CD4-positive, alpha-beta T cell treated with Interleukin-10 for 1 hour (primary cell): ENCODE data around the gene RFPL3.
"Not testable (repeated sequence)": the region's sequence is repeated elsewhere in the genome, so short reads cannot be mapped to it uniquely, and the experiment has no call there.

Experiments used
- DNase-seq: peaks from one replicate; pipeline ENCODE4 v3.0.0-alpha.2; 2020

RFPL3 gene

DNA sequence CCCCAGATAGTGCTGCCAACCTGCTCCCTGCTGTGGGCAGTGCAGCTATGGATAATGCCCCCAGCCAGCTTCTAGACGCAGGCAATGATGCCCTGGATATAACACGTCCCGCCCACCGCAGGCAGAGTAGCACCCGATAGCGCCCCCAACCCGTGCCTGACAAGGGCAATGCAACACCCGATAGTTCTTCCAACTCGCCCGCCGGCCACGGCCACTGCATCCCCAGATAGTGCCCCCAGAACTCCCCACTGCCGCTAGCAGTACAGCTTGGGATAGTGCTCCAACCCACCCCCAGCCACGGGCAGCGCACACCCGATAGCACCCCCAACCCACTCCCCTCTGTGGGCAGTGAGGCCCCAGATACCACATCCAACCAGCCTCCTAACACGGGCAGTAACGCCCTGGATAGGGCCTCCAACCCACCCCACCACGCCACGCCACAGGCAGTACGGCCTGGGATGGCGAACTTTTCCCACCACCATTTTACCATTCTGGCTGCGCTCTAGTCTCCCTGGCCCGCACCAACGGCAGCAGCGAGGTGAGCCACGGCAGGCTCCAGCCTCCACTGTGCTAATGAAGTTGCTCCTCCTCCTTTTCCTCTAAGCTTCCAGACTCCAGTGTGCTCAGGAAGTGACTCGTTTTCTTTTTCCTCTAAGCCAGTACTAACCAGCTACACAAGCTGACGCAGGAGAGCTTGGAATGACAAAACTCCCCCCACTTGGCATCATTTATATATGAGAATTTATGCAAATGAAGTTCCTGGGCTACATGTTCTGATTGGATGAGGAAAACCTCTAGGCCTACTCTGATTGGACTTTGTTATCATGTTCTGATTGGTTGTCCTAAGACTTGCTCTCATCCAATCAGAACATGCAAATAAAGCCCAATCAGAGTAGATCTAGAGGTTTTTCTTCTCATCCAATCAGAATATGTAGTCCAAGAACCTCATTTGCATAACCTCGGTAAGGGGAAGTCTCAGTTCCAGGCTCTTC, 3.0 kb upstream of the RFPL3 start:
- DNase-seq, result no peak

DNA sequence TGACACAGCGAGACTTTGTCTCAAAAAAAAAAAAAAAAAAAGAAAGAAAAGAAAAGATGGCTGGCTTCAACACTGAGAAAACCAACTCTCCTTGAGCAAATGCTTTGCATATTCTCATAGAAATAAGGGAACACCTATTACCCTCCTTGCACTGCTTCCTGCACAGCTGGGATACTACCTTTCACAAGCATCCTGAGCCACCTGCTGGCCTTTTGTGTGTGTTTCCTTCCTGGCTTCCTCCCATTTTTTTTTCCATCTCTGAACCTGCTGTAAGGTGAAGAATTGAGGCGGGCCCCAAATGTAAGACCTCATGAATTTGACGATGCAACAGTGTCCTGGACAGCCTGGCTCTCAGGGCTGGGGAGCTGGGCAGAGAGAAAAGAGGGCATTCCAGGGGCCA, 1.9 kb upstream of the RFPL3 start:
- no peak for DNase-seq

DNA sequence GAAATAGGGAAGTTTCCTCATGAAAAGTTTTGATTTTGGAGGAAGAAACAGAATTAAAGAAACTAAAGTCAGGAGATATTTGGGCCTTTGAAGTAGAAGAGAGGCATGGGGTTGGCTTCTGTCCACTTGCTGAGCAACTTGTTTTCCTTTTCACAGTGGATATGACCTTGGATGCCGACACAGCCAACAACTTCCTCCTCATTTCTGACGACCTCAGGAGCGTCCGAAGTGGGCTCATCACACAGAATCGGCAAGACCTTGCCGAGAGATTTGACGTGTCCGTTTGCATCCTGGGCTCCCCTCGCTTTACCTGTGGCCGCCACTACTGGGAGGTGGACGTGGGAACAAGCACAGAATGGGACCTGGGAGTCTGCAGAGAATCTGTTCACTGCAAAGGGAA, 2.4 kb downstream of the RFPL3 start:
- not testable (repeated sequence) for DNase-seq

DNA sequence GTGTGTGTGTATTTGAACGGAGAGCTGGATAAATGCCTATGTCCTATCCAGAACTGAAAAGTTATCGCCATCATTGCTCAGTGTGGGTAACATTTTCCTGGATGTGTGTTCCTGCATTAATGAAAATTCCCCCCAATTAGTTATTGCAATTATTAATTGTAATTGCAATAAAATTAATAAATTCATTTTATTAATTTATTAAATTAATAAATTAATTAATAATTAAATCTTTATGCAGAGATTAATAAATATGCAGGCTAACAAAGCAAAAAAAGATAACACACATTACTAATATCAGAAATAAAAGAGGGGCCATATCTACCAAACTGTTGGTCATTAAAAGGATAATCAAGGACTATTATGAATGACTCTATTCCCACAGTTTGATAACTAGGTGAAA, 3.6 kb downstream of the RFPL3 start:
- no peak for DNase-seq

DNA sequence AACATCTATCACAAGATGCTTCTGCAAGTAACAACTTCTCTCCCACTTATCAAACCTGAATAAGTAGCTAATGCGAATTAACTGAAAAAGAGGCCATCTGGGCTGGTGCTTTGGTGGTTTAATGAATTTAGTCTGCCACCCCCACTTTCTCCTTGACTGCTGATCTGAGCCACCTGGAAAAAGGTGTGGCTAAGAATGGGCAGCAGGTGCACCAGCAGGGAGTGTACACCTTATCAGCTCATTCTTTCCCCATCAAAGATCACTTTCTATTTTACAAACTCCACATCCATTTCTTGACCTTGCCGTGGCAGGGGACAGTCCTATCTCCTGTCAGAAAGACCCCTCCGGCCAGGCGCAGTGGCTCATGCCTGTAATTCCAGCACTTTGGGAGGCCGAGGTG, 6.5 kb downstream of the RFPL3 start:
- no peak for DNase-seq

DNA sequence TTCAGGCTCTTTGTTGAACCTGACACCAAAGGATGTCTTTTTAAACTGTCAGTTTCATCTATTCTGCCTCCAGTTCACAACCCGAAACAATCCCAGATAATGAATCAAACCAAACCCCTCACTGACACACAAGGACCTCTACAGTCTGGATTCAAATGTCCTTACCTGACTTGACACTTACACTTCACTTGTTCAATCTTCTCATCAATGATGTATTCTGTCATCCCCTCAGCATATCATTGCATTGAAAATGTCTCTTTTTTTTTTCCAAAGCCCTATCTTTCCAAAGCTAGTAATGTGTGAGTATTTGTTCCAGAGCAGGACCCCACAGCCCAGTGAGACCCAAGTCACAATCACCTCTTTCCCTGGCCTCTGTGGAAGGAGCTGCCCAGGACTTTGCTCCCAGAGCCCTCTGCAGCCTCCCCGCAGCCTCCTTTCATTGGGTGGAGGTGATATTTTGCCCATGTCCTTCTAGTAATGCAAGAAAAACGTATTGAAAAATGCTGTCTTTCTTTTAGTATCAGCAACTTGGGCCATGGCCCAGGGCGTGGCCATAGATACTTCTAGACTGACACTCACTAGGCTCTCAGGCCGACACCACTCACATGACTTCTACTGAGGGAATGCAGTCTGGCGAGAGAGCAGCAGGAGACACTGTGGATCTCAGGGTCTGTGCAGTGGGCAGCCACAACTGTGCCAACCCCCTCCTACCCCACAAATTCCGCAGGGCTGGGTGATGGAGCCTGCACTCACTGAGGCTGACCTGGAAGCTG, 18.2 kb downstream of the RFPL3 start:
- no peak for DNase-seq

DNA sequence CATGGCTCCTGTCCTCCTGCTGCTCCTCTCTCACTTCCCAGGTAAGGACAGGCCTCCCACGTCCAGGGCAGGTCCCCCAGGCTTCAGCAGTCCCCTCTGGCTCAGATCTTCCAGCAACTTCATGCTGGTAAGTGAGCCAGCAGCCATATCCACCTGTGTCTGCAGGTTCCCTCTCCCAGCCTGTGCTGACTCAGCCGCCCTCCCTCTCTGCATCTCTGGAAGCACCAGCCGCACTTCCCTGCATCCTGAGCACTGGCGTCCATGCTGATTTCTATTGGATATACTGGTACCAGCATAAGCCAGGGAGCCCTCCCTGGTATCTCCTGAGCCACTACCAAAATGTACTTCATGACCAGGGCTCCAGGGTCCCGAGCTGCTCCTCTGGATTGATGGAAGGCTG, 19.0 kb downstream of the RFPL3 start:
- DNase-seq, result no peak

DNA sequence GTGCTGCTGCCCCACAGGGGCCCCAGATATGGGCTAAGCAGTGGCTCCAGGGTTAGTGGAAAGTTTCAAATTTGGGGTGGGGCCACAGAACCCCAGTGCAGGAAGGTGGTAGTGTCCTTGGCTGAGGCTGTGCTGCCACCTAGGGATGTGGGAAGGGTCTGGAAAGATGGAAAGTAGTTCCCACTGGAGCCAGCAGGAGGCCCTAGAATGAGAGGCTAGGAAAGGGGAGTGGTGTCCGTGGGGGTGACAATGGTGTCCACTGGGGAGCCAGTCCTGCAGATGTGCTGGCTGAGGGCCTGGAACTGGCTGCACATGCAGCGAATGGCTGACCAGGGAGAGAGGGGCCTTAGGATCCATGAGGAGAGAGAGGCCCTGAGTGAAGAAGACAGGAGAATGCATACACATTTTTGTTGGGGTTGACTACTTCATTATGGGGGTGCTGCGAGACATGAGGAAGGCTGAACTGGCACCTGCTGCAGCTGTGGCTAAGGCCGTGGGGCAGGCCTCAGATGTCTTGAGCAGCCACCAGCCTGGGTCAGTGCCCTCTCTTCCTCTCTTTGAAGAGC, 21.1 kb downstream of the RFPL3 start:
- DNase-seq, result no peak

DNA sequence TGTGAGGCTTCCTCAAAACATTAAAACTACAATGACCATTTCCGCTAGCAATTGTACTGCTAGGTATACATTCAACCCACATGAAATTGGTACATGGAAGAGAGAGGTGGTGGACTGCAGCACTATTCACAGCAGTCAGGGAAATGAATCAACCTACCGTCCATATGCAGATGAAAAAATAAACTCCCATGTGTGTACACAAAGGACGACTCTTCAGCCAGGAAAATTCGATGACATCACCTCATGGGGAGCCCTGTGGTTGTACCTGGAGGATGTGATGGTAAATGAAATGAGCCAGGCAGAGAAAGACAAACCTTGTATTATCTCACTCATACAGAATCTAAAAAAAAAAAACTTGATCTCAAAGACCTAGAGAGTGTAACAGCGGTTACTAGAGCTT, 23.3 kb downstream of the RFPL3 start:
- no peak for DNase-seq

DNA sequence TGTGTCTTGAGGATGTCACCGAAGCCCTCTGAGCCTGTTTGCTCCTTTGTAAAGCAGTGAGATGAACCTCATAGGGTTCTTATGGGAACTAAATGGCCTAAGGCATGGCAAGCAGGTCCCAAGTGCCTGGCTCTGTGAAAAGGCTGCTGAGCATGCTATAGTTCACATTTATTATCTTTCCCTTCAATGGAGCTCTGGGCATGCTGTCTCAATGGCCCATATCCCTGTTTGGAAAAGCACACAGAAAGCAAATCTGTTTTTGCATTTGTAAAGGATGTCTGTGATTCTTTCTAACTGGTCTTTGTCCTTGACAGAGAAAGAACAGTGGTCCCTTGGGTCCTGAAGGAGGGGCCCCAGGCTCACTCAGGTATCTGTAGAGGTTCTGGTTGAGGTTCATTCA, 28.0 kb downstream of the RFPL3 start:
- DNase-seq, result no peak

DNA sequence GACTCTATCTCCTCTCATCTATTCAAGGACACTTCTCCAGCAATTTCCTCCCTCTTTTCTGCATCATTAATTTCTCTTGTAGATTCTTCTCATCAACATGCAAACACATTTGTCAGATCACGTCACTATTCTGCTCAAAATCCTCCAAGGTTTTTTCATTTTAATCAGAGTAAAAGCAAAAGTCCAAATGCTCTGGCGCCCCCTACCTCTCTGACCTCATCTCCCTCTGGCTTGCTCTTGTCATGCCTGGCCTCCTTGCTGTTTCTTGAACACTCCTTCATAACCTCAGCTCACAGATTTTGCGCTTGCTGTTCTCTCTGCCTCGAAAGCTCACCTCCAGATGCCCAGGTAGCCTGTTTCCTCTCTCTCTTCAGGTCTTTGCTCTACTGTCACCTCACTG, 32.0 kb downstream of the RFPL3 start:
- peak; percentile 9 for DNase-seq

DNA sequence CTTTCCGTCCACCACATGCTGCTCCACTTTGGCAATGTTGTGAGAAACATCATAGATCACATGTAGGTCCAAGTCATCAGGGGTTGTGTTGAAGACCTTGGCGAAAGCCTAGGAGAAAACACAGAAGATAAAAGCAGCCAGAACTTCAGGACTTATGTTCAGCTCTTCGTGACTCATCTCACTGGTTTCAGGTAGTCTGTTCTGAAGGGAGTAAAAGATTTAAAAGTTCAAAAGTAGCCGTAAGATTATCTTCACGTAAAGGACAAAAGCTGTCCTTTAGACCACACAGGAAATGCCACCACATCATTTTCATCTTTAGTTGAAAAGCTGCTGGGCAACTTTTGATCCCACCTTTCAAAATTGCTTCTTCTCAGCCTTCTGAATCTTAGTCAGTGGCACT, 37.4 kb downstream of the RFPL3 start:
- no peak for DNase-seq

DNA sequence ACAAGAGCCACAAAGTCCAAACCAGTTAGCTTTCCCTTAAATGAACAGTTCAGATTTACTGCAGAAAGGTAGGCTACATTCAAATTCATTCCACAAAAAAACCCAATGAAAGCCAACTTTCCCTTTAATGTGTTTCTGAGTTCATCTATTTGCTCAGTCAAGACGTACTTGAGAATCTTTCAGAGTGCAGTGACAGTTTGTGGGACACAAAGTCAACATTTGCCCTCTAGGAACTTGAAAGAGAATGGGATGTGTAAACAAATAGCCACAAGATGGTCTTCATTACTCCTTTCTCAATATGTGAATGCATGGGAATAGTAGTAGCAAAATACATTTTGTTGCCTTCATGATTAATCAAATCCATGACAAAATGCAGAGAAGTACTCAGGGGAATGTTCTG, 38.6 kb downstream of the RFPL3 start:
- DNase-seq, result no peak

DNA sequence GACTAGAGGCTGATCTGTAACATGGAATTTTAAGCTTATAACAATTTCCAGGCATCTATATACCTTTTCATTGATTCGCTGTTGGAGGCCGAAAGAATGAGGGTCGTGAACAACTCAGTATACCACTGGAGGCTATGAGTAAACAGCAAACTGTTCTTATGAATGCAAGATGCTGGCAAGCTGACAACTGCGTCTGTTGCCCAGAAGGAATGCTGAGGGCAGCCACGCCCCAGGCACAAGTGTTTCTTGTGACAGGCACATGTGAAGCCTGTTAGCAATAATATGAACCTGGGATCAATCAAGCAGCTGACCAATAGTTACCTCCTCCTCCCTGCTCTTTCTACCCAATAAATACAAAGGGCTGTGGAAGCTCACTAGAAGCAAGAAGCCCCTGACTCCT, 39.1 kb downstream of the RFPL3 start:
- no peak for DNase-seq

DNA sequence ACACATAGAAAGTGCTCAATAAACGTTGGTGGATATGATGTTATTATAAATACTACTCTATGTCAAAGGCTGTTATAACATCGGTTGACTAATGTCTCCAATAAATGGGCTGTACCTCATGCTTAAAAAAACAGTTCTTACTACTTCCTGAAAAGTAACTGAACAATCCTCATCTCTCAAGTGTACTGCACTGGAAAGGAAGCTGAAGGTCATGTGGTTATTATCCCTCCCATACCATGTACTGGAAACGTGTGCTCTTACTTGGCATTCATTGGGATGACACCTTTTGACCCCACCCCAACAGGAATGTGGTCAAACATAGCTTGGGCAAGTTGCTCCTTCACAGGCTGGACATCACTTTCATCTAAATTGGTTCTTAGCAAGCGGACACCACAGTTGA, 43.8 kb downstream of the RFPL3 start:
- no peak for DNase-seq

DNA sequence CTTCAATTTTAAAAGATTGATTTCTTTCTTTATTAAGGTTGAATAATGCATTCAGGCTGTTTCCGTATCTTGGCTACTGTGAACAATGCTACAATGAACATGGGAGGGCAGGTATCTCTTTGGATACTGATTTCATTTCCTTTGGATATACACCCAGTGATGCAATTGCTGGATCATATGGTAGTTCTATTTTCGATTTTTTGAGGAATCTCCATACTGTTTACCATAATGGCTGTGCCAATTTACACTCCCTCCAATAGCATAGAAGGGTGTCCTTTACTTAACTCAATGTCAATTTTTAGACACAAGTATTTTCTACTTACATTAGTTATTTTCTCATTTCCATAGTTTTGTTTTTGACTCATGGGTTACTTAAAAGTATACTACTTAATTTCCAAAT, 46.4 kb downstream of the RFPL3 start:
- no peak for DNase-seq

DNA sequence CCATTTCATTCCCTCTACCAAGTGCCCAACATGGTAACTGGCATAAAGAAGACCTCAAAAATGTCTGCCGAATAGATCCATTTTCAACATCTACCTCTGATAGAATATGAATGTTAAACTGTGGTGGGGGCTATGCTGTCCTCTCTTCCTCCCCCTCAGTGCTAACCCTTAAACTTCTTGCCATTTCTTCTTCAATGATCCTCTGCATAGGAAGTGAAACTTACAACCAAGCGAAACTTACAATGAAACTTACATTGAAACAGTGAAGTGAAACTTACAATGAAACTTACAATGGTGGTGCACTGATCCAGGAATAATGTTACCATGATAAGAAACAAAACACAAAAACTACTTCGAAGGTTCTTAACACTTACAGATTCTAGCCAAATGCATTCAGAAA, 49.6 kb downstream of the RFPL3 start:
- DNase-seq, result no peak

DNA sequence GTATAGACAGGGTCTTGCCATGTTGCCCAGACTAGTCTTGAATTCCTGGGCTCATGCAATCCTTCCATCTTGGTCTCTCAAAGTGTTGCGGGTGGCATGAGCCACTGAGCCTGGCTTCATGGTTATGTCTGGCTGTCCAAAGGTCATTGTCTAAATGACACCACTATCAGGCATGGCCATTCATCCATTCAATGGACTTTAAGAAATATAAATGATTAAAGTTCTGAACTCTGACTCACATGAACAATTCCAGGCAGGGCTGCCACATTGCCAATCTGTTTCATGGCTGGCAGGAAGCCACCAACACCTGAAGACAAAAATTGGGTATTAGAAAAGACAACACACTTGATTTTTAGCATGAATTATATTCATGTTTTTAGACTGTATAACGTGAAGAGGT, 50.3 kb downstream of the RFPL3 start:
- no peak for DNase-seq

DNA sequence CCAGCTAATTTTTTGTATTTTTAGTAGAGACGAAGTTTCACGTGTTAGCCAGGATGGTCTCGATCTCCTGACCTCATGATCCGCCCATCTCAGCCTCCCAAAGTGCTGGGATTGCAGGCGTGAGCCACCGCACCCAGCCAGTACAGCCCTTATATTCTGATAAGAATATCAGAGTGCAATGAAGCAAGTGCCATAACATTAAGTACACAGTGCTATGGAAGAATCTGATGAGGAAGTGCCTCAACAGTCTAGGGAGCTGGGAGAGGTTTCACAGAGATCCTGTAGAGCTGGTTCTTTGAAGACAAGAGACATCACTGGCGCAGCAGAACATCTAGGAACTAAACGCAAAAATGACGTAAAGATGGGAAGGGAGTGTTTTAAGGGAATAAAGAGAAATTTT, 52.3 kb downstream of the RFPL3 start:
- no peak for DNase-seq

DNA sequence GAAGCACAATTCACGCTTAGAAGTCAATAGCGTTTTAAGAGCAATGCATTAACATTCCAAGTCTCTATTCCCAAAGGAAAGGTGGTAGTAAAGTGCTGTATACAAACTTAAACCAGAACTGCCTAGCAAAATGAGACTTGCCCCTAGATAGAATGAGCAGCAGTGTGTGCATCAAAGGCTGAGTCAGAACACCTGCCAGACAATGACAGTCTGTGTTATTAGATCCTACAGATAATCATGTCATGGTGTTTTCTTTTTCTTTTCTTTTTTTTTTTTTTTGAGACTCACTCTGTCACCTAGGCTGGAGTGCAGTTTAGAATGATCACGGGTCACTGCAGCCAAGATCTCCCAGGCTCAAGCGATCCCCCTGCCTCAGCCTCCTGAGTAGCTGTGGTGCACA, 52.8 kb downstream of the RFPL3 start:
- DNase-seq, result no peak
